SW 1271 (cell line): ENCODE data around the gene DUSP15.

Experiments used
- DNase-seq, 2 experiments: peaks; one replicate each; lab custom pipeline; 2025; lab: John Stamatoyannopoulos, UW

Gene DUSP15

GRCh38 chr20:31894980-31895675, 24.8 kb upstream of the DUSP15 start:
- peak in 1 of 2 experiments; percentile 73 for DNase-seq

GRCh38 chr20:31890646-31891045, 20.3 kb upstream of the DUSP15 start:
- DNase-seq = no peak

- no peak for DNase-seq
These were observed 13.5 kb upstream of the DUSP15 start for GRCh38 chr20:31883829-31884228.

GRCh38 chr20:31881945-31882344, 11.6 kb upstream of the DUSP15 start:
- DNase-seq = no peak

- DNase-seq = peak; percentile 98 to 99
These were observed 9.0 kb upstream of the DUSP15 start for GRCh38 chr20:31879143-31879987.

GRCh38 chr20:31877684-31878083, 7.4 kb upstream of the DUSP15 start:
- DNase-seq = no peak

- no peak for DNase-seq
These were observed 5.3 kb upstream of the DUSP15 start for GRCh38 chr20:31875671-31876070.

- no peak for DNase-seq
These were observed 2.1 kb upstream of the DUSP15 start for GRCh38 chr20:31872406-31872805.

GRCh38 chr20:31871618-31871954, 1.3 kb upstream of the DUSP15 start:
- DNase-seq = no peak

- DNase-seq = no peak
These were observed 645 bp upstream of the DUSP15 start for GRCh38 chr20:31870726-31871617.

- DNase-seq = no peak
These were observed 720 bp downstream of the DUSP15 start for GRCh38 chr20:31869673-31869941.

- no peak for DNase-seq
These were observed 1.3 kb downstream of the DUSP15 start for GRCh38 chr20:31868853-31869672.

- no peak for DNase-seq
These were observed 4.1 kb downstream of the DUSP15 start for GRCh38 chr20:31866221-31866620.

- no peak for DNase-seq
These were observed 5.6 kb downstream of the DUSP15 start for GRCh38 chr20:31864521-31865400.

- no peak for DNase-seq
These were observed 6.8 kb downstream of the DUSP15 start for GRCh38 chr20:31863296-31864085.

GRCh38 chr20:31862506-31862905, 7.8 kb downstream of the DUSP15 start:
- no peak for DNase-seq

- DNase-seq = no peak
These were observed 8.2 kb downstream of the DUSP15 start for GRCh38 chr20:31862157-31862470.

- DNase-seq = peak in 1 of 2 experiments; percentile 53
These were observed 8.8 kb downstream of the DUSP15 start for GRCh38 chr20:31861385-31862156.

- DNase-seq = no peak
These were observed 9.3 kb downstream of the DUSP15 start for GRCh38 chr20:31861135-31861384.
